Stimulated activated CD4-positive, alpha-beta T cell treated with anti-CD3 and anti-CD28 coated beads, TNF-alpha, amount 100 ng/mL, for 24 hours (primary cell): Measurements from ENCODE around the gene RPA3.
A peak's percentile ranks its signal among the peaks of the same experiment; 100 is the strongest.

Source experiments
- DNase-seq, 3 experiments: peaks; one replicate each; pipeline ENCODE4 v3.0.0-alpha.2; 2020; ENCODE audit warnings: low read depth in 3 of 3

The RPA3 gene

DNA sequence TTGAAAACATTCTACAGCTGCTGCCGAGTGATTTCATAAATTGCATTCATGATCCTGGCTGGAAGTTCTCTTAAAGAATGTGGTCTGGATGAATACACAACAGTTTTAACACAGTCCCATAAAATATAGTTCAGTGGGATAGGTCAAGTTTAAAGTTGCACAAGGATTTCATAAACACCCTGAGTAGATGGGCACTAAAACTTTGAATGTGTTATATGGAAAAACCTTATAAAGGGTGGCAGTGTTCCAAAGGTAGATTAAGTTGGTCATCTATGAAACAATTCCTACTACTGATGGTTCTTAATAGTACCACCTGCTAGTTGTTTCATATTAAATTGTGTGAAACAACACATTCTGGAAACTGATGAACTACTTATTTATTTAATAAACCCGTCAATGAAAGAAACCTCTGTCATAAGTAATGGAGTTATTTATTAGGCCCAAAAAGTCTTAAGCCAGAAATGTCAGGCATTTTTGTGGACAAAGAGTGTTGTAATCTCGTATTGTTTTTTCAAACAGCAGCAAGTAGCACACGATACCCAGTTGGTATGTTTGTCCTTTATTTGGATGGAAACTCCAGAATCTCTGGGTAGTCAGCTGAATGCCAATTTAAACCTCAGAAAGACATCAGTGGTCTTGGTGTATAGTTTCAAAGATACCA is 14.3 kb upstream of the RPA3 start:
- no peak for DNase-seq

DNA sequence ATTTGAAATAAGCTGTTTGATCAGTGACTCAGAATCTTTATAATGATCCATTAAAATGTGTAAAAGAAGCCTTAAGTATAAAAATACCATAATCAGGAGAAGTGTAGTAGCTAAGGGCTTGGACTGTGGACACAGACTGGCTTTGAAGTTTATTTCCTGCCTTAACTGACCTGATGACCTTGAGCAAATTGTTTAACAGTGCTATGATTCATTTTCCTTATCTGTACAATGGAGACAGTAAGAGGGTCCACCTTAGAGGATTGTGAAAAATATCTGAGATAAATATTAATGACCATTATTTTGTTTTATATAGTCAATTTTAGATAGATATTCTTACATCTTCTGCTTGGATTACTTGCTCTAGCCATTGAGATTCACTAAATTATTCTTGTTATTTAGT is 13.3 kb upstream of the RPA3 start:
- DNase-seq: no peak

DNA sequence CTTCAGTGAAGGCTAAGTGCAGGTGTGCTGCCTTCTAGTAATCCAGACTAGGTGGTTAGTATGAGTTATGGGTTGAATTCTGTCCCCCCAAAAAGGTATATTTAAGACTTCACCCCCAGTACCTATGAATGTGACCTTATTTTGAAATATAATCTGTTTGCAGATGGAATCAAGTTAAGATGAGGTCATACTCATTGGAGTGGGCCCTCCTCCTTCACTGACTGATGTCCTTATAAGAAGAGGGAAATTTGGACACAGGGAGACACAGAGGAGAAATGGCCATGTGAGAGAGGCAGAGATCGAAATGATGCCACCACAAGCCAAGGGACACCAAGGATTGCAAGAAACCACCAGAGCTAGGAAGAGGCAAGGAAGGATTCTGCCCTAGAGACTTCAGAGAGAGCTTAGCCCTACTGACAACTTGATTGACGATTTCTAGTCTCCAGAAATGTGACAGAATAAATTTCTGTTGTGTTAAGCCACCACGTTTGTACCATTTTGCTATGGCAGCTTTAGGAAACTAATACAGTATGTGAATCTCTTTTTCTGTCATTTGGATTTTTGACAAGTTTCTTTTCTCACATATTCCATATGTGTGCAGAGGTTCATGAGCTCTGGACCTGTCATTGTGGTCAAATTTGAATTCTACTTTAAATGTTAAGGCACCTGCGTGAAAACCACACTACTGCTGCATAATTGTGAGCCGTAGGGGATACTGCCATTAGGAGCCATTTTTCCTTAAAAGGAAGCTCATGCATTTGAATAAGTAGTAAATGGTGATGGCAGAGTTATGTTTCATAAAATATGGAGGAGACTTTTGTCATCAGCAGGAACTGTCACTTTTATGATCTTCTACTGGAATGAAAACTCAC is 2.6 kb upstream of the RPA3 start:
- DNase-seq: no peak

DNA sequence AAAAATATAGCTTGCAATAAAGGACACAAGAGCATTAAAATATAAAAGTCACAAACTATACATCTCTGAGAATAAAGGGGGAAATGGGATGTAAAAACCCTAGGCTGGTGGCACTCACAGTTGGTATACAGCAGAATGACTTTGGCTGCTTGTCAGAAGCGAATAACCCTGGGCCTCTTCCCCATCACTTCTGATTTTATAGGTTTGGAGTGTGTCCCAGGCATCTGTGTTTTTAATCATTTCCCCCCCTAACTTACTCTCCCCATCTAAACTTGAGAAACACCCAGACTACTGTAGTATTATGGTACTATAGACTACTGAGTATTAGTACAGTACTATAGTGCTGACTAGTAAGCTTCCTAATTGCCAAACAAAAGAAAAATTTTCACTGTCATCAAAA is 1.8 kb upstream of the RPA3 start:
- DNase-seq: no peak

DNA sequence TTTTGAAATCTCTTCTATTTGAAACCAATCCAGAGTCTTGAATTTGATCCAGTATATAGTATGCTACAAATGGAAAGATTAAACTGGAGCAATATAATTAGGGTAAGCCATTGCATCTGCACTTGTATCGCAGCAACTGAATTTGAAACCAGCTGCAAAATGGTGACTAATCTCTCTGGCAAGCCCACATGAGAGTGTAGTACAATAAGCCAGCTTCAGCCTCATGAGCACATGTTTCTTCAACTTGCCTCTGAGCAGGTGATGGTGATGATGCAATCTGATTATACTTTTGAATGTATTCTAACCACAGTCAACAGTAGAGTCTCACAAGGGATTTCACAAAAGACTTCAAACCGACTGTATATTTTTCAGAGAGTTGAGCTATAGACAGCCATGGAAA is 829 bp upstream of the RPA3 start:
- DNase-seq: peak; percentile 12 to 43 (median 12)

DNA sequence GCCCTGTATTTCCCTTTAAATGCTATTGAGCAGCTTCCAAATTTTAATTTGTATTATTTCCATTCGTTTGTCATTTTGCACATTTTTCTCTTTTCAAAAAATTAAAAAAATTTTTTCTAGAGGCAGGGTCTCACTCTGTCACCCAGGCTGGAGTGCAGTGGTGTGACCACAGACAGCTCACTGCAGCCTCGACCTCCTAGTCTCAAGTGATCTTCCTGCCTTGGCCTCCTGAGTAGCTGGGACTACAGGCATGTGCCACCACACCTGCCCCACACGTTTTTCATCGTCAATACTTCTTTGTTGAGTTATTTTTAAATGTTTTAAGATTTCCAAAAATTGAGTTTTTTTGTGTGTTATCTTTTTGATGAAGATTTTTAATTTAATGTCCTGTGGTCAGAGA is 4.7 kb downstream of the RPA3 start:
- DNase-seq: no peak

DNA sequence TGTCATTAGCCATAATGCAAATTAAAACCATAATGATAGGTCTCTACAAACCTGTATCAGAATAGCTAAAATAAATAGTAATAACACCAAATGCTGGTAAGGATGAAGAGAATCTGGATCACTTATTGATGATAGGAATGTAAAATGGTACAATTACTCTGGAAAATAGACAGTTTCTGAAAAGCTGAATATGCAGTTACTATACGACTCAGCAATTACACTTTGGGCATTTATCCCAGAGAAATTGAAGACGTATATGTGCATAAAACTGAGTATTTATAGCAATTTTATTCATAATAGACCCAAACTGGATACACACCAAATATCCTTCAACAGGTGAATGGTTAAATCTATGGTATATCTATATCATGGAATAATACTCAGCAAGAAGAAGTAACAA is 7.9 kb downstream of the RPA3 start:
- DNase-seq: no peak

DNA sequence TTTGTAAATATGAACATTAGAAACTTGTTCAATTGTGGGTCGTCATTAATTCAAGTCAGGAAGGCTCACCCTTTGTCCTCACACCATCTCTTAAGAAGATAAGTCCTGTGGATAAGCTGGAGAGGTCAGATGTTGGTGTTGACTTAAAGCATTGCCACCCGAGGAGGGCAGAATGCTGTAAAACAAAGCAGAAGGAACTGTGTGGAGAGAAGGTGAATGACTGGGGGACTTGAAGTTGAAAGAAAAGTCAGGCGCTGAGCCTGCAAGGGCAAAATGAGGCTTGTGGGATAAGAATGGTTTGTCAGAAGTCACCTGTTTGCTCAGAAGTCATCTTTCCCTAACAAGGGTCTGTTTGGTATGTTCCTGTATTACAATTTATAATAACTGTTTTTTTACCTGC is 9.1 kb downstream of the RPA3 start:
- no peak for DNase-seq

DNA sequence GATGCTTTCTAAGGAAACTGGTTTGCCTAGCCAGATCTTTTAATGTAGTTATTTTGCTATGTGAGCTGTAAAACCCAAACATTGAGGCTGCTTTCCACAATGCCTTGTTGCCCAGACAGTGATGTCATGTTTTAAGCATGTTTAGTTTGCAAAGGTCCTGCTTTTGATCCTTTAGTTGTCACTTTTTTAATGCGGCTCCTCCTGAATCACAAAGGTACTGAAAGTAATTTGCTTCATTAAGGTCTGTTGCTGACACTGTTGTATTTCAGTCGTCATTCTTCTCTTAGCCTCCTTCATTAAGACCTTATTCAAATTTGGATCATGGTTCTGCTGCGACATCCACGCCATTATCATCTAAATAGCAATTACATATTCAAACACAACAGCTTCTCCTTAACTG is 10.6 kb downstream of the RPA3 start:
- no peak for DNase-seq

DNA sequence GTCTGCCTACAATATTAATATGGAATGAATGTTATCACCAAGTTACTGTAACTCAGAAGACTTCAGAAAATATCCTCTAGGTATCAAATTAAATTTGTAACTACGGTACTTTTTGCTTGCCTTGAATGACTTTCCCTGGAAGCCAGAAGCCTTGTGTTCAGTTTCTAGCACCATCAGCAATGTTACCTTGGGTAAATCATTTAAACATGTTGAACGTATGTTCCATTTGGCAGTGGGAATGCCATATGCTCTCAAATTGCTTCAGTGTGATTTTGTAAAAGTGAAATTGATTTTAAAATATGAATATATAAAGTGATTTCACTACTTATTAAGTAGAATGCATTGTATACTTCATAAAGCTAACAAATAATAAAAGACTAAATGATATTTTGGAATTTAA is 11.2 kb downstream of the RPA3 start:
- DNase-seq: no peak

DNA sequence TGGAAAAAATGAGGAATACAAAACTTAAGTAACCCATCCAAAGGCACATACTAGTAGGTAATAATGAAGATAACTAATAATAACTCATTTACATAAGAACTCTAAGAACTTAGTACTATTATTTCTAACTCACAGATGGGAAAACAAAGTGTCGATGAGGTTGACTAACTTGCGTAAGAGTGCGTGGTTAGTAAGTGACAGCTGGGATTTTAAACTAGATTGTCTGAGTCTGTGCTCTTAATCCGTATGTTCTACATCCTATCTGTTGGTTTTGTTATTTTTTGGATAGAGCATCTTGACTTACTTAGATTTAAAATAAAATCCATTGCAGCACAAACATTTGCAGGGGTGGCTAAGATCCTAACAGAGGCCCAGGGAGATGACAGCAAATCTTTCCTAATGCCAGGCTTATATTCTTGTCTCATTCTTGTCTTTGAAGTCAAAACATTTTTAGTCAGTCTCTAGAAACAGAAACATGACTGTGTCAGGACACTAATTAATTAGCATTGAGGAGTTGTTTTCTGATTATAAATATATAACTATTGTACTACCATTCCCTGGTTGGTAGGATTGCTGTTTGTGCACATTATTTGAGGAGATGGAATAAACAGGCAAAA is 11.7 kb downstream of the RPA3 start:
- DNase-seq: no peak

DNA sequence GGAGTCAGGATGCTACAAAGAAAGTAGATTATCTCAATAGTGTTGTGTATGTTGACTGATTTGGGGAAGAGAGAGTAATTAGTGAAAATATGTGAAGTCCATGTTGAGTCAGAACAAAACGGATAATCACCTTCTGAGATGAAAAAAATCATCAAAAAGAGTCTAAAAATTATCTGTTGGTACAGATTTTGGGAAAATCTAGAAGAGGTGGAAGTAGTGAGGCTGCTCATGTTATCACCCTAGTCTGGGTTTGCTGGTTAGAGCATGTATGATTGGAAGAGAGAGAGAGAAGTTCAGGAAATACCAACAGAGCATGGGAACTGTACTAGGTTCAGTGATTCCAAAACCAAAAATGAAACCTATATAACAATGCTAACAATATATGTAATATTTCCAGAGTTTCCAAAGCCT is 12.3 kb downstream of the RPA3 start:
- no peak for DNase-seq

DNA sequence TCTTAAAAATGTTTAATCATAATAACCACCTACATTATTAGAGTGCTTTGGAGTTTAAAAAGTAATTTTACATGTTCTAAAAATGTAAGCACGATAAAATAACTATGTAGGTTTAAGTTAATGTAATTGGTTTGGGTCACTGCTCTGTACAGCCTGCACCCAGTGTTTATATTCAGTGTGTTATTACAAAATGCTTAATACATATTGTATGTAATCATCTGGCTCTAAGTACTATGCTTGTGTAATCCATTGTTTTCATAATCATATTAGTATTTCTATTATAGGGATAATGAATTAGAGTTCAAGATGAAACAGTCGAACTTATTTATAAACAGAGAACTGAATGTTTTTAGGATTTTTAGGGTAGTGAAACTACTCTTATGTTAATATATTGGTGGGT is 13.1 kb downstream of the RPA3 start:
- DNase-seq: no peak

DNA sequence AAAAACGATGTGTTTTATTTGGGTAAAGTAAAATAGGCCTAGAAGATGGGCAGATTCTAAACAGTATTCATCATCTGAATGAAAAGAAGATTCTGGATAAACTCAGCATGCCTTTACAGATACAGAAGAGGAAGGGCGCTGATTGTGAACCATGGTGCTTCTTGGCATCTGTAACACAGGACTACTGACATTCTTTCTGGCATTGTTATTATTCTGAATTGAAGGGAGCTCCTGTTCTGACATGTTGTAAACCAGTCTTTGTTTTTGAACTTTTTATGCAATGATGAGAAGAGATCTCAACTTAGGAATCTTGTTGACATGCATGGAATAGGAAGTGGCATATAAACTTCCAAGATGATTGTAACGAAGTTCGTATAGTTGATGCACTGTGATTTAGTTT is 13.5 kb downstream of the RPA3 start:
- no peak for DNase-seq

DNA sequence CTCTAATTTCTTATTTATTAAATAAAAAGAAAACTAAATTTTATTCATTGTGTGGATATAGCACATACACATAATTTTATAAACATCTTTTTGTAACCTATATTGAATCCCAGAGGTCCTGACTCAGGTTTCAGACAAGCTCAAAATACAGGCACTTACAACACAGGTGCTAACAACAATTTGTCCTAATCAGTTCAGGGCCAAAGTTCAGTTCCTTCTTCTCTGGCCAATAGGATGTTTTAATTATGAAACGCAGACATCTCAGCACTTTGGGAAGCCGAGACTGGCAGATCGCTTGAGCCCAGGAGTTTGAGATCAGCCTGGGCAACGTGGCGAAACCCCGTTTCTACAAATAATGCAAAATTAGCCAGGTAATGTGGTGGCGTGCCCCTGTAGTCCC is 15.0 kb downstream of the RPA3 start:
- DNase-seq: no peak

DNA sequence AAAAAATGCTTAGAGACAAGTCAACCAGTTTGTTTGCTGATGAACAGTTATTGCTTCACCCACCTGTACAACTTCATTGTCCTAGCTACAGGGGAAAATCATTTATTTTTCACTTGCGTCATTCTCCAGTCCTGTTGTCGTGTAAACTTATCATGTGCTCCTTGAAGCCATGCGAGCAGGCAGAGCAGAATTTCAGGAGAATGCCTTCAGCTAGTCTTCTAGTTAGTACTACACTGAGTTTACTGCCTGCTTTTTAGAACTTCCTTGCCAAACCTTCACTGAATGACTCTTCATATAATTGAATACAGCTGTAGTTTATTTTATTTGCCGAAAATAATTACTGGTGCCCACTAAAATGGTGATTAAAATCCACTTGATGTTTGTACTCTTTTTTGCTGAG is 15.6 kb downstream of the RPA3 start:
- DNase-seq: no peak

DNA sequence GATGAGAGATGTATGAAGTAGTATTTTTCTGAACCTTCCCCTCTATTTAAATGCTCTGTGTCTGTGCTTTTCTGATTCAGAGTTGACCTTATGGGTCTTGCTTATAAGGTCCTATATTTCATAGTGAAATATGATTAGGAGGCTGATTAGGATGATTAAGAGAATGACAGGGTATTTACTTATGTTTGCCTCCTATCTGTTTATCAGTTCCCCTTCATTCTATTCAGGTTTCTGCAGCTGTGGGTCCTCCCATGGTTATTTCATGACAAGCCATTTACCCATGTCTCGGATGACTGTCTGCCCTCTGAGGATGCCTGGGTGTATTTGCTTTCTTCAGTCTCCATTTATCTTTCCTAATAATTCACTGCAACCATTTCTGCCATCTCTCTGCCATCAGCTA is 16.9 kb downstream of the RPA3 start:
- DNase-seq: no peak

DNA sequence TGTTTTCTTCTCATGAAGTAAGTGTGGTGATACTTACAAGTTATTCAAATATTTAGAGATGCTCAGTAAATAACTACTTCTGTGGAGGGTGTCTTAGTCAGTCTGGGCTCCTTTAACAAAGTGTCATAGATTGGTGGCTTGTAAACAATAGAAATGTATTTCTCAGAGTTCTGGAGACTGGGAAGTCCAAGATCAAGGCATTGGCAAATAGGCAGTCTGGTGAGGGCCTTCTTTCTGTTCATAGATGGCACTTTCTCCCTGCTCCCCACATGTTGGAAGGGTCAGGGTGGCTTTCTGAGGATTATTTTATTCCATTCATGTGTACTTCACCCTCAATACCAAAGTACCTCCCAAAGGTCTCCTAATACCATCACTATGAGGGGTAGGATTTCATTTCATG is 18.4 kb downstream of the RPA3 start:
- DNase-seq: no peak

DNA sequence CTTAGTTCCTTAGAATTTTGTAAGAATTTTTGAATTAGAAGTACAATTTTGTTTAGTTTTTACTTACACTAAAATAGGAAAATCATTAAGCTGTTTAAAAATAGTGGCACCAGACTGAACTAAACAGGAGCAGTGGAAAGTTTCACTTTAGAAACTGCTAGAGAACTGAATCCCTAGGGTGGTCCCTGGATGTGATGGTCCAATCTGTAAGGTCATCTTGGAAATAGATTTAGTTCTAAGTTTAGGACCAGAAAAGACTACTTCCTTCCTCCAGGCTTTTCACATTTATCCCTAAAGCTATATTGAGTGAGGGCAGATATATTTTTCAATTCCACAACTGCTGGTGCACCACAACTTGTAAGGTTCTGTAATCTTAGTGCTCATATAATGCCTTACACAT is 19.0 kb downstream of the RPA3 start:
- DNase-seq: no peak

DNA sequence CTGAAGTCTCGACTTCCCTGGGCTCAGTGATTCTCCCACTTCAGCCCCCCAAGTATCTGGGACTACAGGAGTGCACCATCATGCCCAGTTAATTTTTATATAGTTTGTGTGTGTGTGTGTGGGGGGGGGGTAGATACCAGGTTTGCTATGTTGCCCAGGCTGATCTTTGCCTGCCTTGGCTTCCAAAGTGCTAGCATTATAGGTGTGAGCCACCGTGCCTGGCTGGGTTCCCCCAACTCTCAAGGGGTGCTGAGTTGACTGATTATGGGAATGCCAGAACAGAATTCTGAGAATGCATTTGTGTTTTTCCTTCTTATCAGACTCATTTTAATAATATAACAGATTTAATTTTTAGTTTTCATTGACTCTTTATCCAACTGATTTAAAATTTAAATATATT is 19.5 kb downstream of the RPA3 start:
- no peak for DNase-seq

DNA sequence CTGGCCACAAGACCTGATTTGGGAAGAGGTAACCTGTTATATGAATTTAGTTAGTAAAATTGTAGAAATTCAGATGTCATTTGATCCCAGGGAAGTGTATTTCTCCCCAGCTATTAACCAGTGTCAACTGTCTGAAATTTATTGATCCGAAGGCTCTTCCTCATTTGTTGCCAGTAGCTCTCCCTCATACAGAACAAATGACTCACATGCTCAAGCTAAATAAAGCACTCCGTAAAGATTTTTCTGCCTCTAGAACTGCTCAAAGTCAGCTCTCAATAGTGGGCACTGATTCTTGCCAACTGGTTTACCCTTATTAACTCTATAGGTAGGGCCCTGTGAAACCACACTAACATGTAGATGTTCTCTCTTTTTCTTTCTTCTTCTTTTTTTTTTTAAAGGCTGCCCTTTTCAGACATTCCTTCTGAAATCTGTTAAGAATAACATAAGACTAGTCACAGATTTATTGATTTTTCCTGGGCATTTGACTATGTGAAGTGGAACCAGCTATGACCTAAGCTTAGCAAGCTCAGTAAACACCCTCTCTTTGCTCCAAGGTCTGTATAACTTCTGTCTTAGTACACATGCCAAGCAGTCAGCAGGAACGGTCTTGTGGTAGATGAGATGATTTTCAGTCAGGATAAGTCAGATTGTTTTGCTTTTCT is 21.8 kb downstream of the RPA3 start:
- no peak for DNase-seq

DNA sequence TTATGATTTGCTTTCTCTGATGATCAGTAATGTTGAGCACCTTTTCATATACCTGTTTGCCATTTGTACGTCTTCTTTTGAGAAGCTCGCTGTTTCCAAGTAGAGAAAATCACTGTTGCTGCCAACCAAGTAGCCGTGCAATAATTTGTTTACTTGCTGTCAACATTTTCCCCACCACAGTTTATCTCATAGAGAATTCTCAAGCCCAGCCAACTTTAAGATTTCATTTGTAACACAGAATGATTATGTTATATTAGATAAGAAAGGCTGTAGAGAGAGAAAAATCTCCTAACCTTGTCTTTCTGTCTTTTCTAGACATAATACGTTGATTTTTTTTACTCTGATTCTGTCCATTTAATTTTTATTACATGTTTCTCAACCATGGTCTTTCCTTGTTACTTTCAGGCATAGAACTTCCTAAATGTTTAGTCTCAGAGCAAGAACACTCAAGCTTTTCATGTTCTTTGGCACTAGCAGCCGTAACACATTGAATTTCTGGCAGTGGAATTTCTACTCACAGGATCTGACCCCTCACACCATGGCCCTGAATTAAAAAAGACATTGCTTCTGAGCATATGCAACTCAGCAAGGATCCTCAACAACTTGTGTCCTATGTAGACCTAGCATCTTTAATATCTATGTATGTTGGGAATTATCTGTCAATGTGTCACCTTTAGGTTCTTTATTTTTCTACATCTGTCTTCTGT is 23.1 kb downstream of the RPA3 start:
- no peak for DNase-seq
